Brain microvascular endothelial cell (primary cell): ENCODE results near the gene KRT74.

Experiments used
- DNase-seq: peaks from one replicate; pipeline ENCODE4 v3.0.0-alpha.2; 2020
- H3K27ac ChIP-seq: fragments of 250-450 bp; sonication (Bioruptor Pico); 2 replicates; pipeline ENCODE4 v1.5.1; 2020; ENCODE audit warnings: mild to moderate bottlenecking, moderate library complexity
- H3K27me3 ChIP-seq: fragments of 250-450 bp; sonication (Bioruptor Pico); replicated peaks from 2 replicates; pipeline ENCODE4 v1.5.1; 2020; ENCODE audit warnings: mild to moderate bottlenecking
- H3K36me3 ChIP-seq: fragments of 250-450 bp; sonication (Bioruptor Pico); replicated peaks from 2 replicates; pipeline ENCODE4 v1.5.1; 2020; ENCODE audit warnings: mild to moderate bottlenecking
- H3K4me3 ChIP-seq: 2 replicates; pipeline ENCODE4 v1.5.1; 2011; ENCODE audit warnings: low read depth, mild to moderate bottlenecking, control low read depth, low read length, moderate library complexity
- in situ Hi-C: cut with HindIII; loops from 2 replicates; pipeline ENCODE4 v1.10.0; 2017; ENCODE audit warnings: low sequenced_read_pairs, low pct_ligation_motif_present
- TF ChIP-seq, protein P1 (sequence below): IDR thresholded peaks from 2 replicates; pipeline ENCODE4 v1.5.1; 2011; ENCODE audit warnings: low read depth, mild to moderate bottlenecking, moderate library complexity, low read length, control low read depth, inconsistent platforms; ENCODE audit errors: missing control alignments

KRT74 gene

DNA sequence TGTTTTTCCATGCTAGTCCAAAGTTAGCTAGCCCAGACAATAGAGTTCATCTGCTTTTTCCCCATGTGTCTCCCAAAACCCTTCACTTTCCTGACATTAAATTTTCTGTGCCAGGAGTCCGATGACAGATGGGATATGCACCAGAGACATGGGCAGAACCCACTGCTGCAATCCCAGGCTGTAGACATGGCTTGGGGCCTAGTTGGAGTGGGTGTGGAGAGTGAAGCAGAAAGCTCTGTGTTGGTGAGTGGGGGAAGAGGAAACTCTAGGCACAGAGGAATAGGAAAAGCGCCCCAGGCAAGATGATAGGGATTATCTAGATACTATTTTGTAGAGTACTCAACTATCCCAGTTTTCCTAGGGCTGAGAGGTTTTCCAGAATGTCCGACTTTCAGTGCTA is 4.8 kb upstream of the KRT74 start:
- Histone ChIP-seq H3K27ac (no peak overlapping the region), H3K4me3 (no peak overlapping the region), H3K36me3 (no peaks in the 10 kb centered on the region), H3K27me3 (peaks cover 2% of the 10 kb centered on the region)
- TF ChIP-seq, protein P1, sequence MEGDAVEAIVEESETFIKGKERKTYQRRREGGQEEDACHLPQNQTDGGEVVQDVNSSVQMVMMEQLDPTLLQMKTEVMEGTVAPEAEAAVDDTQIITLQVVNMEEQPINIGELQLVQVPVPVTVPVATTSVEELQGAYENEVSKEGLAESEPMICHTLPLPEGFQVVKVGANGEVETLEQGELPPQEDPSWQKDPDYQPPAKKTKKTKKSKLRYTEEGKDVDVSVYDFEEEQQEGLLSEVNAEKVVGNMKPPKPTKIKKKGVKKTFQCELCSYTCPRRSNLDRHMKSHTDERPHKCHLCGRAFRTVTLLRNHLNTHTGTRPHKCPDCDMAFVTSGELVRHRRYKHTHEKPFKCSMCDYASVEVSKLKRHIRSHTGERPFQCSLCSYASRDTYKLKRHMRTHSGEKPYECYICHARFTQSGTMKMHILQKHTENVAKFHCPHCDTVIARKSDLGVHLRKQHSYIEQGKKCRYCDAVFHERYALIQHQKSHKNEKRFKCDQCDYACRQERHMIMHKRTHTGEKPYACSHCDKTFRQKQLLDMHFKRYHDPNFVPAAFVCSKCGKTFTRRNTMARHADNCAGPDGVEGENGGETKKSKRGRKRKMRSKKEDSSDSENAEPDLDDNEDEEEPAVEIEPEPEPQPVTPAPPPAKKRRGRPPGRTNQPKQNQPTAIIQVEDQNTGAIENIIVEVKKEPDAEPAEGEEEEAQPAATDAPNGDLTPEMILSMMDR = no peak
- DNase-seq = no peak
- in situ Hi-C loops = no loop called here

DNA sequence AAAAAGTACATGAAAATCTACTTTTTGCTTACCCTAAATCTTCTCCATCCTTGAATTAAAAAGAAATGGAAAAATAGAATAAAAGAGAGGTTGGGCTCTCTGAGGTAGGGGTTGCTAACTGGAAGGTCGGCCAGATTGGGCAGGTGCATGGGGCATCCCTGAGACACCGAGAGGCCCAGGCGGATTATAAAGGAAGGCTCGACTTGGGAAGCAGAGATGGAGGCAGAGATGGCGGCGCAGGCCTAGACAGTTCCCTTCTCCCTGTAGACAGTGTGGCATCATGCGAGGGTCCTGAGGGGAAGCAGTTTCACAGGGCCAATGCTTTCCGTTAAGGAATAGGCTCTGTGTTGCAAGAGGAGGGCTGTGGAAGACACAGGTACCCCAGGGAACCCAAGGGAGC is 3.7 kb upstream of the KRT74 start:
- peaks cover 2% of the 10 kb centered on the region for H3K27me3 ChIP-seq
- no peak for DNase-seq
- TF ChIP-seq, protein P1 = no peak
- H3K36me3 ChIP-seq = no peaks in the 10 kb centered on the region
- in situ Hi-C loops = no loop called here
- H3K4me3 ChIP-seq = no peak overlapping the region
- no peak overlapping the region for H3K27ac ChIP-seq

DNA sequence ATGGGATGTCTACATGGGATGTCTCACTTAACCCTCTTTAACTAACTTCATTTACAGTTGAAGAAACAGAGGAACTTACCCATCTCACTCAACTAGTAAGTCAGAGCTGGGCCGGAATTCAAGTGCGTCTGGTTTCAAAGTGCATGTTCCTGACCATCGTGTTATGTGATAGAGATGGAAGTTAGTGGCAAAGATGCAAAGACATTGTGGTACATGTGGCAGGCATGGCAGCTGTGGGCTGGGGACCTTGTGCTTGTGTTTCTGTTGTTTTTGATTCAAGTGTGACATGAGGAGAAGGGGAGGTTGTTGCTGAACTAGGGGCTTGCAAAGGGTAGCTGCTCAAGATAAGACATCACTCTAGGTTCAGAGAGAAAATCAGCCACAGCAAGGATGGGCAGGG is 2.3 kb upstream of the KRT74 start:
- Histone ChIP-seq H3K36me3 (no peaks in the 10 kb centered on the region), H3K27me3 (peaks cover 2% of the 10 kb centered on the region), H3K4me3 (no peak overlapping the region), H3K27ac (no peak overlapping the region)
- DNase-seq = no peak
- in situ Hi-C loops = no loop called here
- TF ChIP-seq, protein P1 = no peak

DNA sequence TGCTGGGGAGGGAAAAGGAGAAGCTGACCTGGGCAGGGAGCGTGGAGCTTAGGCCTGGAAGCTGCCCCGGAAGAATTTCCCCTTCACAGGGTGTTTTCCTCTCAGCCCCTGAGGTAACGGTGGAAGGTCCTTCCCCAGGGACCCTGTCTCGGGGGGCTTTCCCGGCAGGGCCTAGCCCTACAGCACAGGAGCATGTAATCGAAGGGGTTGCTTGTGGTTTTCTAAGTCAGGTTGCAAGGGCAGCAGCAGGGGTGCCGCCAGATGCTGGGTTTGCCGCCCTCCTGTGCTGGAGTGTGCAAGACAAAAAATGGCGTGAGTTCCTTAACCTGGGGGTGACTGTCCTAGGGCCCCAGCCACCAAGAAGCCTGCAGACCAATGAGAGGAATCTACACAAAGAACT is 1.6 kb upstream of the KRT74 start:
- Histone ChIP-seq H3K4me3 (no peak overlapping the region), H3K27me3 (peaks cover 2% of the 10 kb centered on the region), H3K27ac (no peak overlapping the region), H3K36me3 (no peaks in the 10 kb centered on the region)
- TF ChIP-seq, protein P1 = no peak
- in situ Hi-C loops = no loop called here
- no peak for DNase-seq

DNA sequence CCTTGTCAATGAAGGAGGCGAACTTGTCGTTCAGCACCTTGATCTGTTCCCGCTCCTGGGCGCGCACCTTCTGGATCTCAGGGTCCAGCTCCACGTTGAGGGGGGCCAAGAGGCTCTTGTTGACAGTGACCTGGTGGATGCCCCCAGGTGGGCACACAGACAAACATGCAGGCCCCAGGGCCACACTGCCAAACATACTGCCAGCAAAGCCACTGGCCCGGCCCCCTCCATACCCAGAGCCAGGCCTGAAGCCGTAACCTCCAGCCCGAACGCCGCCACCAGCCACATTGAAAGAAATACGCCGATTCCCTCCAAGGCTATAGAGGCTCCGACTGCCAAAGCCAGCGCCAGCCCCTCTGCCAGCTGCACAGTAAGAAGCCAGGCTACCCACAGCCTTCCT is 337 bp downstream of the KRT74 start:
- H3K4me3 ChIP-seq = no peak overlapping the region
- in situ Hi-C loops = no loop called here
- H3K27ac ChIP-seq = no peak overlapping the region
- no peak for DNase-seq
- TF ChIP-seq, protein P1 = no peak
- no peaks in the 10 kb centered on the region for H3K36me3 ChIP-seq
- H3K27me3 ChIP-seq = peaks cover under 1% of the 10 kb centered on the region

DNA sequence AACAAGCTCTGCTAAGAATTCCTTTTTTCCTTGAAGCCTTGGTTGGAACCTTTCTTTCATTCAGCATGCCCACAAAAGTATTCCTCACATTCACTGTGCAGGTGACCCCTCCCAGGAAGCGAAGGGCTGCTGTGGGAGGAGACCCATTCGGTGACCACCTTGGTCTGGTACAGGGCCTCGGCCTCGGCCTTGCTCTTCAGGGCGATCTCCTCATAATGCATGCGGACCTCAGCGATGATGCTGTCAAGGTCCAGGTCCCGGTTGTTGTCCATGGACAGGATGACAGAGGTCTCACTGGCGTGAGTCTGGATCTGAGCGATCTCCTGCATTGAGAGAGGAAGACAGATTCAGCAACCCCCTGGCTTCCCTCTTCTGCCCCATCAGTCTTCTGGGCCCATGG is 3.1 kb downstream of the KRT74 start:
- TF ChIP-seq, protein P1 = no peak
- Histone ChIP-seq H3K27ac (no peak overlapping the region), H3K36me3 (no peaks in the 10 kb centered on the region), H3K4me3 (no peak overlapping the region), H3K27me3 (peaks cover 4% of the 10 kb centered on the region)
- in situ Hi-C loops = no loop called here
- no peak for DNase-seq
